PC-3 (cell line): ENCODE measurements around the gene YTHDF1. TPM values are rescaled to one million over a fixed set of nuclear protein-coding genes. Genes with fewer than 3 reads are reported as not detected.
A peak's percentile ranks its signal among the peaks of the same experiment; 100 is the strongest.

Experiments used
- ATAC-seq: fragments of 200-7000 bp; cut with Tn5 transposase; 2 replicates; pipeline ENCODE4 v1.9.1; 2020; ENCODE audit warnings: mild to moderate bottlenecking, moderate library complexity
- BruUV-seq: library from RNA; stranded (reverse); fragments of 400-500 nt; replicated peaks from 2 replicates; lab custom pipeline; 2021; lab: Mats Ljungman, UMichigan
- CTCF ChIA-PET: fragments of 300-600 bp; sonication (Branson Sonifier 250); formaldehyde crosslinking; loops from one replicate; lab custom pipeline; 2022; ENCODE audit warnings: antibody characterized with exemption; lab: Charles Lee
- POLR2A ChIA-PET: fragments of 300-600 bp; sonication (Branson Sonifier 250); formaldehyde crosslinking; loops from one replicate; lab custom pipeline; 2022; ENCODE audit warnings: antibody characterized with exemption; ENCODE audit not compliant: unreplicated experiment; lab: Charles Lee
- DNase-seq: peaks from one replicate; pipeline ENCODE4 v3.0.0-alpha.2; 2015
- H2AFZ ChIP-seq: fragments of 300-600 bp; sonication (generic); 2 replicates; pipeline ENCODE4 v1.6.0; 2016; ENCODE audit warnings: antibody characterized with exemption, low read length
- H3F3A ChIP-seq: fragments of 300-600 bp; sonication (generic); one replicate; pipeline ENCODE4 v1.6.0; 2017; ENCODE audit warnings: antibody characterized with exemption, low read length, control low read depth, mild to moderate bottlenecking; ENCODE audit not compliant: unreplicated experiment
- H3K27ac ChIP-seq: fragments of 300-600 bp; sonication (generic); 2 replicates; pipeline ENCODE4 v1.5.1; 2016; ENCODE audit warnings: mild to moderate bottlenecking, low read length
- H3K27me3 ChIP-seq: fragments of 300-600 bp; sonication (generic); 2 replicates; pipeline ENCODE4 v1.6.1; 2016; ENCODE audit warnings: low read length, mixed read lengths
- H3K36me3 ChIP-seq: fragments of 300-600 bp; sonication (generic); 2 replicates; pipeline ENCODE4 v1.6.1; 2016; ENCODE audit warnings: low read depth, mixed run types, low read length, mixed read lengths
- H3K4me1 ChIP-seq: fragments of 300-600 bp; sonication (generic); 2 replicates; pipeline ENCODE4 v1.5.1; 2016; ENCODE audit warnings: low read length; ENCODE audit not compliant: insufficient read depth
- H3K4me2 ChIP-seq: fragments of 300-600 bp; sonication (generic); 2 replicates; pipeline ENCODE4 v1.6.0; 2016; ENCODE audit warnings: low read length
- H3K4me3 ChIP-seq: fragments of 300-600 bp; sonication (generic); 2 replicates; pipeline ENCODE4 v1.5.1; 2016; ENCODE audit warnings: mild to moderate bottlenecking, low read length, mixed read lengths
- H3K79me2 ChIP-seq: fragments of 300-600 bp; sonication (generic); 2 replicates; pipeline ENCODE4 v1.6.1; 2017; ENCODE audit warnings: low read length, mixed read lengths
- H3K9ac ChIP-seq: fragments of 300-600 bp; sonication (generic); 2 replicates; pipeline ENCODE4 v1.6.0; 2016; ENCODE audit warnings: mild to moderate bottlenecking, low read length
- H3K9me2 ChIP-seq: fragments of 300-600 bp; sonication (generic); replicated peaks from 2 replicates; pipeline ENCODE4 v1.6.1; 2016; ENCODE audit warnings: mixed run types, low read length, mixed read lengths
- H3K9me3 ChIP-seq: fragments of 300-600 bp; sonication (generic); 2 replicates; pipeline ENCODE4 v1.6.1; 2016; ENCODE audit warnings: low read length, mixed read lengths
- H4K20me1 ChIP-seq: fragments of 300-600 bp; sonication (generic); 2 replicates; pipeline ENCODE4 v1.6.1; 2016; ENCODE audit warnings: low read length, mixed read lengths
- EZH2 ChIP-seq: fragments of 300-600 bp; sonication (generic); IDR thresholded peaks from one replicate; pipeline ENCODE4 v1.6.1; 2017; ENCODE audit warnings: antibody characterized with exemption, mild to moderate bottlenecking, low read length; ENCODE audit not compliant: unreplicated experiment
- EZH2phosphoT487 ChIP-seq: fragments of 300-600 bp; sonication (generic); IDR thresholded peaks from 2 replicates; pipeline ENCODE4 v1.6.1; 2018; ENCODE audit warnings: mild to moderate bottlenecking, antibody characterized with exemption, low read length, borderline replicate concordance
- intact Hi-C: fragments of 100-400 bp; cut with micrococcal nuclease; formaldehyde crosslinking; loops from 2 replicates; pipeline ENCODE4 v1.9.0; 2023
- total RNA-seq: library from RNA; depleted of rRNA; stranded (reverse); fragments of >200 nt; gene quantifications from 2 replicates; pipeline ENCODE4 v1.2.3, GENCODE V29; 2014
- TF ChIP-seq, protein P1 (sequence below): fragments of 300-600 bp; sonication (generic); conservative IDR thresholded peaks from 2 replicates; pipeline ENCODE4 v1.5.1; 2017; ENCODE audit warnings: antibody characterized with exemption, low read depth, mild to moderate bottlenecking, low read length

YTHDF1 gene
- total RNA-seq, 1 experiment from 2014 or later = 30.0 TPM

DNA sequence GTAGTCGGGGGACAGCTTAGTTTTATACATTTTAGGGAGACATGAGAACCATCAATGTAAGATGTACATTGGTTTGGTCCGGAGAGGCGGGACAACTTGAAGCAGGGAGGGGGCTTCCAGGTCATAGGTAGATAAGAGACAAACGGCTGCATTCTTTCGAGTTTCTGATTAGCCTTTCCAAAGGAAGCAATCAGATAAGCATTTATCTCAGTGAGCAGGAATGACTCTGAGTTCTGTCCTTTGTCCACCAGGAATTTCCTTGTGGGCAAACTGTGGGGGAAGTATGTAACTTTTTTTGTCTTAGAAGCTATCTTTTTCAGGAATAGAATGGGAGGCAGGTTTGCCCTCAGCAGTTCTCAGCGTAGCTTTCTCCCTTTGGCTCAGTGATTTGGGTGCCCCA is 1.4 kb downstream of the YTHDF1 start:
- Histone ChIP-seq H3F3A (no peaks in the 10 kb centered on the region), H3K27ac (no peak overlapping the region), H3K36me3 (peaks cover 42% of the 10 kb centered on the region), H3K4me3 (peak overlapping the region; percentile 100), H2AFZ (no peak overlapping the region), H3K79me2 (peaks cover 62% of the 10 kb centered on the region), H3K4me1 (peaks cover 36% of the 10 kb centered on the region), H3K9ac (peak overlapping the region; percentile 98), H3K4me2 (peak overlapping the region; percentile 97), H3K9me2 (no peaks in the 10 kb centered on the region), H3K27me3 (no peaks in the 10 kb centered on the region), H4K20me1 (peaks cover 54% of the 10 kb centered on the region), H3K9me3 (no peaks in the 10 kb centered on the region)
- BruUV-seq = no TSS peak
- ChIA-PET POLR2A (interaction anchor here (0.5 to 0.6 kb wide), 2 partner anchors 138 to 594 kb away, joined by 5 to 10 read pairs; no protein-coding TSS in a partner anchor), CTCF (interaction anchor here (0.7 to 1.3 kb wide), 4 partner anchors 16 to 242 kb away, joined by 3 to 6 read pairs (median 4); no protein-coding TSS in a partner anchor)
- intact Hi-C loops = loop anchor here (2.0 kb wide), 1 partner anchor 32 kb away; no protein-coding TSS in a partner anchor
- no peak for TF ChIP-seq EZH2
- no peak for TF ChIP-seq EZH2phosphoT487
- TF ChIP-seq, protein P1, sequence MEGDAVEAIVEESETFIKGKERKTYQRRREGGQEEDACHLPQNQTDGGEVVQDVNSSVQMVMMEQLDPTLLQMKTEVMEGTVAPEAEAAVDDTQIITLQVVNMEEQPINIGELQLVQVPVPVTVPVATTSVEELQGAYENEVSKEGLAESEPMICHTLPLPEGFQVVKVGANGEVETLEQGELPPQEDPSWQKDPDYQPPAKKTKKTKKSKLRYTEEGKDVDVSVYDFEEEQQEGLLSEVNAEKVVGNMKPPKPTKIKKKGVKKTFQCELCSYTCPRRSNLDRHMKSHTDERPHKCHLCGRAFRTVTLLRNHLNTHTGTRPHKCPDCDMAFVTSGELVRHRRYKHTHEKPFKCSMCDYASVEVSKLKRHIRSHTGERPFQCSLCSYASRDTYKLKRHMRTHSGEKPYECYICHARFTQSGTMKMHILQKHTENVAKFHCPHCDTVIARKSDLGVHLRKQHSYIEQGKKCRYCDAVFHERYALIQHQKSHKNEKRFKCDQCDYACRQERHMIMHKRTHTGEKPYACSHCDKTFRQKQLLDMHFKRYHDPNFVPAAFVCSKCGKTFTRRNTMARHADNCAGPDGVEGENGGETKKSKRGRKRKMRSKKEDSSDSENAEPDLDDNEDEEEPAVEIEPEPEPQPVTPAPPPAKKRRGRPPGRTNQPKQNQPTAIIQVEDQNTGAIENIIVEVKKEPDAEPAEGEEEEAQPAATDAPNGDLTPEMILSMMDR = no peak
- ATAC-seq = no peak
- no peak for DNase-seq

DNA sequence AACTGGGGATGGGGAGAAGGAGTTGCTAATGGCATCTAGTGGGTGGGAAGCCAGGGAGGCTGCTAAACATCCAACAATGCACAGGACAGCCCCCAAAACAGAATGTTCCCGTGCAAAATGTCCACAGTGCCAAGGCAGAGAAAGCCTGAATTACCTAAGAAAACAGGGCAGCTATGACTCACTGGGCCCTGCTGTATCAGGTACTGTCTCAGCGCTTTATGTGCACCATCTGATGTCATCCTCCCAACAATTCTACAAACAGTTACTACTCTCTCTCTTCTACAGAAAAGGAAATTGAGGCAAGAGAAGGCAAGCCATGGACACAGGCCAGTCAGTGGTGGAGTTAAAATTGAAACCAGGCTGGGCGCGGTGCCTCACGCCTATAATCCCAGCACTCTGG is 3.1 kb downstream of the YTHDF1 start:
- H3K9me2 ChIP-seq = no peaks in the 10 kb centered on the region
- peaks cover 56% of the 10 kb centered on the region for H3K36me3 ChIP-seq
- no peaks in the 10 kb centered on the region for H3F3A ChIP-seq
- no TSS peak for BruUV-seq
- ATAC-seq (no peak), DNase-seq (no peak)
- no peak for TF ChIP-seq EZH2phosphoT487
- no peak for TF ChIP-seq EZH2
- POLR2A ChIA-PET = no interaction called here
- CTCF ChIA-PET = no interaction called here
- H2AFZ ChIP-seq = no peak overlapping the region
- no peak overlapping the region for H3K27ac ChIP-seq
- intact Hi-C loops = no loop called here
- H3K79me2 ChIP-seq = peaks cover 80% of the 10 kb centered on the region
- no peak overlapping the region for H3K4me3 ChIP-seq
- H3K27me3 ChIP-seq = no peaks in the 10 kb centered on the region
- peaks cover 36% of the 10 kb centered on the region for H3K4me1 ChIP-seq
- peak overlapping the region; percentile 34; the same call in 1 of the 2 replicates for H3K4me2 ChIP-seq
- no peaks in the 10 kb centered on the region for H3K9me3 ChIP-seq
- H4K20me1 ChIP-seq = peaks cover 64% of the 10 kb centered on the region
- H3K9ac ChIP-seq = no peak overlapping the region

DNA sequence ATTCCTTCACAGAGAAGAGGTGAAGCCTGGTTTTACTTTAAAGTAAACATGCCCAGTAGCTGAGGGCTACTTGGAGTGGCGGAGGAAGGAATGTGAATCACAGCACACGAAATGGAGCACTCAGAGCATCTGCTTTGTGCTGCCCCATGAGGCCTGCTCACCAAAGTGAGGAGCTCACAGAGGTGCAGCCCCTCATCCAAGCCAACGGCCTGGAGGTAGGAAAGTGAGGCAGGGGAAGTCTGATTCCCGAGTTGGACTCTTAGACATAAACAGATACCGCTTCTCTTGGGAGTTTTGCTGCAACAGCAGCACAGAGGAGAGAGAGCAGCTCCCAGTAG is 3.6 kb downstream of the YTHDF1 start:
- BruUV-seq = no TSS peak
- DNase-seq (no peak), ATAC-seq (no peak)
- H3F3A ChIP-seq = no peaks in the 10 kb centered on the region
- H3K79me2 ChIP-seq = peaks cover 84% of the 10 kb centered on the region
- ChIA-PET POLR2A (no interaction called here), CTCF (no interaction called here)
- H3K9me3 ChIP-seq = no peaks in the 10 kb centered on the region
- H3K36me3 ChIP-seq = peaks cover 57% of the 10 kb centered on the region
- H3K4me3 ChIP-seq = no peak overlapping the region
- H4K20me1 ChIP-seq = peaks cover 64% of the 10 kb centered on the region
- H3K9ac ChIP-seq = no peak overlapping the region
- peak overlapping the region; percentile 34 for H3K4me2 ChIP-seq
- no peaks in the 10 kb centered on the region for H3K9me2 ChIP-seq
- H3K27ac ChIP-seq = no peak overlapping the region
- peaks cover 39% of the 10 kb centered on the region for H3K4me1 ChIP-seq
- TF ChIP-seq EZH2 (no peak), EZH2phosphoT487 (no peak)
- TF ChIP-seq, protein P1 = no peak
- no peak overlapping the region for H2AFZ ChIP-seq
- intact Hi-C loops = no loop called here
- H3K27me3 ChIP-seq = no peaks in the 10 kb centered on the region
